Astrocyte (in vitro differentiated cells and primary cell): ENCODE data around the gene IL25. TPM values are rescaled to one million over a fixed set of nuclear protein-coding genes. Genes with fewer than 3 reads are reported as not detected.

Experiments
- DNase-seq: peaks from one replicate; pipeline ENCODE4 v3.0.0-alpha.2; 2010; ENCODE audit warnings: low read depth
- FAIRE-seq: peaks from 2 replicates; lab custom pipeline; 2011; peaks lifted over from hg19 to GRCh38; lab: Jason Lieb, UNC
- H2AFZ ChIP-seq: 2 replicates; pipeline ENCODE4 v1.6.0; 2012; ENCODE audit warnings: low read depth, low read length, inconsistent platforms
- H3K27ac ChIP-seq: 2 replicates; pipeline ENCODE4 v1.5.1; 2011; ENCODE audit warnings: low read depth, low read length, inconsistent platforms
- H3K27me3 ChIP-seq: 2 replicates; pipeline ENCODE4 v1.6.0; 2011; ENCODE audit warnings: low read length, inconsistent platforms; ENCODE audit not compliant: insufficient read depth
- H3K36me3 ChIP-seq: 2 replicates; pipeline ENCODE4 v1.5.1; 2011; ENCODE audit warnings: low read length, inconsistent platforms; ENCODE audit not compliant: insufficient read depth
- H3K4me1 ChIP-seq: 2 replicates; pipeline ENCODE4 v1.5.1; 2011; ENCODE audit warnings: low read length, inconsistent platforms; ENCODE audit not compliant: insufficient read depth
- H3K4me2 ChIP-seq: 2 replicates; pipeline ENCODE4 v1.6.0; 2012; ENCODE audit warnings: low read length, inconsistent platforms
- H3K4me3 ChIP-seq: 2 replicates; pipeline ENCODE4 v1.5.1; 2011; ENCODE audit warnings: low read depth, mild to moderate bottlenecking, low read length, inconsistent platforms; ENCODE audit not compliant: insufficient read depth
- H3K79me2 ChIP-seq: 2 replicates; pipeline ENCODE4 v1.6.0; 2012; ENCODE audit warnings: mild to moderate bottlenecking, low read length, inconsistent platforms; ENCODE audit not compliant: insufficient read depth
- H3K9ac ChIP-seq: 2 replicates; pipeline ENCODE4 v1.6.0; 2012; ENCODE audit warnings: mild to moderate bottlenecking, low read length, inconsistent platforms
- H3K9me3 ChIP-seq: 2 replicates; pipeline ENCODE4 v1.5.1; 2012; ENCODE audit warnings: low read depth, mild to moderate bottlenecking, low read length, inconsistent platforms; ENCODE audit not compliant: insufficient read depth
- H4K20me1 ChIP-seq: 2 replicates; pipeline ENCODE4 v1.6.0; 2012; ENCODE audit warnings: low read length, inconsistent platforms; ENCODE audit not compliant: insufficient read depth
- H3K27ac Mint-ChIP-seq: one replicate; pipeline ENCODE4 v1.8.0; 2021; ENCODE audit warnings: mild to moderate bottlenecking, mixed read lengths; ENCODE audit not compliant: unreplicated experiment
- H3K27me3 Mint-ChIP-seq: one replicate; pipeline ENCODE4 v1.8.0; 2021; ENCODE audit warnings: low read depth, mixed read lengths; ENCODE audit not compliant: unreplicated experiment
- H3K36me3 Mint-ChIP-seq: one replicate; pipeline ENCODE4 v1.8.0; 2021; ENCODE audit warnings: low read depth, mixed read lengths; ENCODE audit not compliant: unreplicated experiment
- H3K4me1 Mint-ChIP-seq: one replicate; pipeline ENCODE4 v1.8.0; 2021; ENCODE audit warnings: low read depth, mixed read lengths; ENCODE audit not compliant: unreplicated experiment
- H3K4me3 Mint-ChIP-seq: one replicate; pipeline ENCODE4 v1.8.0; 2021; ENCODE audit warnings: mild to moderate bottlenecking, moderate library complexity, mixed read lengths; ENCODE audit not compliant: unreplicated experiment
- H3K9me3 Mint-ChIP-seq: one replicate; pipeline ENCODE4 v1.8.0; 2021; ENCODE audit warnings: mild to moderate bottlenecking, mixed read lengths; ENCODE audit not compliant: unreplicated experiment
- EZH2 ChIP-seq: IDR thresholded peaks from 2 replicates; pipeline ENCODE4 v1.6.1; 2012; ENCODE audit warnings: mild to moderate bottlenecking, low read length, inconsistent platforms; ENCODE audit not compliant: insufficient read depth
- total RNA-seq: library from RNA; stranded (reverse); gene quantifications from 2 replicates; pipeline ENCODE4 v1.2.1, GENCODE V29; 2021
- TF ChIP-seq, protein P1 (sequence below): IDR thresholded peaks from 2 replicates; pipeline ENCODE4 v1.5.1; 2011; ENCODE audit warnings: low read depth, mild to moderate bottlenecking, inconsistent platforms, low read length, moderate library complexity; ENCODE audit not compliant: insufficient read depth

IL25 gene
- total RNA-seq, 1 donor from 2014 or later = not detected

- H3K27ac ChIP-seq = no peak overlapping the region
- H3K9me3 ChIP-seq = no peaks in the 10 kb centered on the region
- H4K20me1 ChIP-seq = peaks cover 5% of the 10 kb centered on the region
- Mint-ChIP-seq H3K9me3 (peaks cover 6% of the 10 kb centered on the region), H3K27ac (peak overlapping the region; percentile 68), H3K27me3 (peaks cover 21% of the 10 kb centered on the region), H3K36me3 (peaks cover 16% of the 10 kb centered on the region), H3K4me1 (peaks cover 2% of the 10 kb centered on the region), H3K4me3 (peak overlapping the region; percentile 85)
- peak overlapping the region; percentile 74 for H3K9ac ChIP-seq
- H3K4me3 ChIP-seq = no peak overlapping the region
- no peak for FAIRE-seq
- H2AFZ ChIP-seq = no peak overlapping the region
- no peaks in the 10 kb centered on the region for H3K79me2 ChIP-seq
- no peaks in the 10 kb centered on the region for H3K4me1 ChIP-seq
- peak overlapping the region; percentile 95 for H3K4me2 ChIP-seq
- no peak for DNase-seq
- TF ChIP-seq, protein P1, sequence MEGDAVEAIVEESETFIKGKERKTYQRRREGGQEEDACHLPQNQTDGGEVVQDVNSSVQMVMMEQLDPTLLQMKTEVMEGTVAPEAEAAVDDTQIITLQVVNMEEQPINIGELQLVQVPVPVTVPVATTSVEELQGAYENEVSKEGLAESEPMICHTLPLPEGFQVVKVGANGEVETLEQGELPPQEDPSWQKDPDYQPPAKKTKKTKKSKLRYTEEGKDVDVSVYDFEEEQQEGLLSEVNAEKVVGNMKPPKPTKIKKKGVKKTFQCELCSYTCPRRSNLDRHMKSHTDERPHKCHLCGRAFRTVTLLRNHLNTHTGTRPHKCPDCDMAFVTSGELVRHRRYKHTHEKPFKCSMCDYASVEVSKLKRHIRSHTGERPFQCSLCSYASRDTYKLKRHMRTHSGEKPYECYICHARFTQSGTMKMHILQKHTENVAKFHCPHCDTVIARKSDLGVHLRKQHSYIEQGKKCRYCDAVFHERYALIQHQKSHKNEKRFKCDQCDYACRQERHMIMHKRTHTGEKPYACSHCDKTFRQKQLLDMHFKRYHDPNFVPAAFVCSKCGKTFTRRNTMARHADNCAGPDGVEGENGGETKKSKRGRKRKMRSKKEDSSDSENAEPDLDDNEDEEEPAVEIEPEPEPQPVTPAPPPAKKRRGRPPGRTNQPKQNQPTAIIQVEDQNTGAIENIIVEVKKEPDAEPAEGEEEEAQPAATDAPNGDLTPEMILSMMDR = no peak
- TF ChIP-seq EZH2 = no peak
- peaks cover 2% of the 10 kb centered on the region for H3K27me3 ChIP-seq
- peaks cover 3% of the 10 kb centered on the region for H3K36me3 ChIP-seq
These were observed 19.2 kb upstream of the IL25 start for GRCh38 chr14:23353433-23353780.

DNA sequence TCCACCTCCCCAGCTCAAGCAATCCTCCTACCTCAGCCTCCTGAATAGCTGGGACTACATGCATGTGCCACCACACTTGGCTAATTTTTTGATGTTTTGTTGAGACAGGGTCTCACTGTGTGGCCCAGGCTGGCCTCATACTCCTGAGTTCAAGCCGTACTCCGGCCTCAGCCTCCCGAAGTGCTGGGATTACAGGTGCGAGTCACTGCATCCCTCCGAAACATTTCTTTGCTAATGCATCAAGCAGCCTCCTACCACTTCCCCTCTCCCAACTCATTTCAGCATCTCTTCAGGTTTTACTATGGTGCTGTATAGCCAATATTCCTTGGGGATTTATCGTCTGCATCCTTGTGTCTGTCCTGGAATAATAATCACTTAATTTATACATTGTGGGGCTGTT lies 17.6 kb upstream of the IL25 start:
- Histone ChIP-seq H3K9me3 (no peaks in the 10 kb centered on the region), H3K9ac (no peak overlapping the region), H4K20me1 (peaks cover 5% of the 10 kb centered on the region), H3K4me1 (no peaks in the 10 kb centered on the region), H3K4me3 (no peak overlapping the region), H3K79me2 (no peaks in the 10 kb centered on the region), H3K27ac (no peak overlapping the region), H3K36me3 (peaks cover 3% of the 10 kb centered on the region), H3K4me2 (no peak overlapping the region), H2AFZ (no peak overlapping the region), H3K27me3 (peaks cover 2% of the 10 kb centered on the region)
- peaks cover 6% of the 10 kb centered on the region for H3K9me3 Mint-ChIP-seq
- FAIRE-seq = no peak
- TF ChIP-seq EZH2 = no peak
- TF ChIP-seq, protein P1 = no peak
- no peak for DNase-seq
- peaks cover 18% of the 10 kb centered on the region for H3K27me3 Mint-ChIP-seq
- peaks cover 2% of the 10 kb centered on the region for H3K4me1 Mint-ChIP-seq
- H3K27ac Mint-ChIP-seq = no peak overlapping the region
- H3K36me3 Mint-ChIP-seq = peaks cover 10% of the 10 kb centered on the region
- no peak overlapping the region for H3K4me3 Mint-ChIP-seq

DNA sequence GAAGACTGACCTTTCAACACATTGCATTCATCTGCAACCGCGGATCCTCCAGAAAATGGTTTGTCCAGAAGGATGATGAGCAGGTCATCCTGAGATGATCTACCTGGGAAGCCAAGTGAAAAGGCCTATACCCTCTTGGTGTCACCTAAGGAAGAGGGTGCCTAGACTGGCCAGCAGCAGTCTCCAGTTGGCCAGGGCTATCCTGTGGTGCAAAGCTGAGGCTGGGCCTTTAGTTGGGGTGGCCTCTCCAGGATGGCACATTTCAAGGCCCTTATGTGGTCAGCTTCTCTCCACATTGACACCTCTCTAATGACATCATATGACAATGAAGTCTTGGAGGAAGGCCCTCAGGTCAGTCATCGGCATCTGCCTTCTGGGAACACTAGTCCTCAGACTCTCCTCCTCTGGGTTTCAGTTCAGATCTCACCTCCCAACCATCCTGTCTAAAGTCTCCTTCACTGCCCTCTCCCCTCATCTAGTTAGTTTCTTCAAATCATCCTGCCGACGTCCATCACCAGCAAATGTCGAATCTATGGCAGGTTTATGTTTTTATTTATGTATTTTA lies 16.7 kb upstream of the IL25 start:
- no peak overlapping the region for H3K27ac ChIP-seq
- no peak overlapping the region for H3K4me3 ChIP-seq
- FAIRE-seq (no peak), DNase-seq (no peak)
- H2AFZ ChIP-seq = no peak overlapping the region
- no peaks in the 10 kb centered on the region for H3K9me3 ChIP-seq
- peaks cover 4% of the 10 kb centered on the region for H3K9me3 Mint-ChIP-seq
- H3K4me2 ChIP-seq = no peak overlapping the region
- peaks cover 7% of the 10 kb centered on the region for H3K36me3 Mint-ChIP-seq
- peaks cover 2% of the 10 kb centered on the region for H3K4me1 Mint-ChIP-seq
- H3K27me3 Mint-ChIP-seq = peaks cover 21% of the 10 kb centered on the region
- peaks cover 7% of the 10 kb centered on the region for H4K20me1 ChIP-seq
- no peaks in the 10 kb centered on the region for H3K4me1 ChIP-seq
- peaks cover 3% of the 10 kb centered on the region for H3K36me3 ChIP-seq
- TF ChIP-seq EZH2 = no peak
- TF ChIP-seq, protein P1 = no peak
- peaks cover 2% of the 10 kb centered on the region for H3K27me3 ChIP-seq
- no peak overlapping the region for H3K4me3 Mint-ChIP-seq
- no peak overlapping the region for H3K27ac Mint-ChIP-seq
- no peak overlapping the region for H3K9ac ChIP-seq
- no peaks in the 10 kb centered on the region for H3K79me2 ChIP-seq
